Measurements from ENCODE around the gene C1QTNF6. TPM values are rescaled to one million over a fixed set of nuclear protein-coding genes. Genes with fewer than 3 reads are reported as not detected.

Gene C1QTNF6
- polyA plus RNA-seq, 1 donor from 2014 or later = 5.3 TPM

- Histone ChIP-seq H3K4me2 (ENCODE audit: low read length) (no peak overlapping the region), H3K4me3 (ENCODE audit: low read length) (no peak overlapping the region), H3K9me3 (ENCODE audit: low read length) (no peaks in the 10 kb centered on the region), H3K27me3 (ENCODE audit: insufficient read depth, low read depth, low read length) (no peaks in the 10 kb centered on the region), H2AFZ (ENCODE audit: low read depth, low read length) (no peak overlapping the region), H3F3A (ENCODE audit: insufficient read depth, low read length, poor library complexity, severe bottlenecking) (no peaks in the 10 kb centered on the region), H3K9me2 (ENCODE audit: insufficient read depth, low read length) (no peaks in the 10 kb centered on the region), H3K79me2 (replicated peaks; ENCODE audit: insufficient read depth, low read length) (no peaks in the 10 kb centered on the region), H3K9ac (ENCODE audit: low read length) (no peak overlapping the region), H3K36me3 (ENCODE audit: insufficient read depth, low read length) (no peaks in the 10 kb centered on the region), H3K27ac (ENCODE audit: low read length) (no peak overlapping the region), H4K20me1 (ENCODE audit: insufficient read depth) (no peaks in the 10 kb centered on the region)
- TF ChIP-seq MXI1 (conservative IDR thresholded peaks at IDR 0.05; ENCODE audit: poor library complexity, severe bottlenecking) (no peak), SMC3 (conservative IDR thresholded peaks at IDR 0.05; ENCODE audit: poor library complexity) (no peak), EP300 (conservative IDR thresholded peaks at IDR 0.05; ENCODE audit: poor library complexity, severe bottlenecking) (no peak), TAF1 (IDR thresholded peaks at IDR 0.05; ENCODE audit: low read depth) (no peak), REST (IDR thresholded peaks at IDR 0.05; ENCODE audit: borderline replicate concordance) (no peak), CTCF (IDR thresholded peaks at IDR 0.05; ENCODE audit: poor library complexity, severe bottlenecking) (no peak), RAD21 (conservative IDR thresholded peaks at IDR 0.05) (no peak)
These were observed 40.3 kb upstream of the C1QTNF6 start for GRCh38 chr22:37228106-37229011.

- Histone ChIP-seq H3K36me3 (ENCODE audit: insufficient read depth, low read length) (no peaks in the 10 kb centered on the region), H3F3A (ENCODE audit: insufficient read depth, low read length, poor library complexity, severe bottlenecking) (no peaks in the 10 kb centered on the region), H3K9ac (ENCODE audit: low read length) (no peak overlapping the region), H3K9me2 (ENCODE audit: insufficient read depth, low read length) (no peaks in the 10 kb centered on the region), H3K27ac (ENCODE audit: low read length) (no peak overlapping the region), H4K20me1 (ENCODE audit: insufficient read depth) (no peaks in the 10 kb centered on the region), H3K79me2 (replicated peaks; ENCODE audit: insufficient read depth, low read length) (no peaks in the 10 kb centered on the region), H3K4me3 (ENCODE audit: low read length) (no peak overlapping the region), H3K27me3 (ENCODE audit: insufficient read depth, low read depth, low read length) (no peaks in the 10 kb centered on the region), H3K4me2 (ENCODE audit: low read length) (no peak overlapping the region), H2AFZ (ENCODE audit: low read depth, low read length) (no peak overlapping the region), H3K9me3 (ENCODE audit: low read length) (no peaks in the 10 kb centered on the region)
- TF ChIP-seq REST (IDR thresholded peaks at IDR 0.05; ENCODE audit: borderline replicate concordance) (no peak), TAF1 (IDR thresholded peaks at IDR 0.05; ENCODE audit: low read depth) (no peak), POLR2AphosphoS5 (IDR thresholded peaks at IDR 0.05) (no peak), SMC3 (conservative IDR thresholded peaks at IDR 0.05; ENCODE audit: poor library complexity) (no peak), EP300 (conservative IDR thresholded peaks at IDR 0.05; ENCODE audit: poor library complexity, severe bottlenecking) (no peak), RAD21 (conservative IDR thresholded peaks at IDR 0.05) (no peak), CTCF (IDR thresholded peaks at IDR 0.05; ENCODE audit: poor library complexity, severe bottlenecking) (no peak), MXI1 (conservative IDR thresholded peaks at IDR 0.05; ENCODE audit: poor library complexity, severe bottlenecking) (no peak), EZH2 (IDR thresholded peaks at IDR 0.05; ENCODE audit: borderline replicate concordance, insufficient read depth, low read length, poor library complexity, severe bottlenecking) (no peak)
These were observed 38.5 kb upstream of the C1QTNF6 start for GRCh38 chr22:37226514-37226913.

All from neural cell (in vitro differentiated cells).